ENCODE data around the gene RANBP2.
A peak's percentile ranks its signal among the peaks of the same experiment; 100 is the strongest.

Gene RANBP2

GRCh38 chr2:108778857-108779256 is 59.6 kb downstream of the RANBP2 start:
- no peak for DNase-seq

GRCh38 chr2:108786008-108786353 is 66.7 kb downstream of the RANBP2 start:
- DNase-seq = no peak

DNA sequence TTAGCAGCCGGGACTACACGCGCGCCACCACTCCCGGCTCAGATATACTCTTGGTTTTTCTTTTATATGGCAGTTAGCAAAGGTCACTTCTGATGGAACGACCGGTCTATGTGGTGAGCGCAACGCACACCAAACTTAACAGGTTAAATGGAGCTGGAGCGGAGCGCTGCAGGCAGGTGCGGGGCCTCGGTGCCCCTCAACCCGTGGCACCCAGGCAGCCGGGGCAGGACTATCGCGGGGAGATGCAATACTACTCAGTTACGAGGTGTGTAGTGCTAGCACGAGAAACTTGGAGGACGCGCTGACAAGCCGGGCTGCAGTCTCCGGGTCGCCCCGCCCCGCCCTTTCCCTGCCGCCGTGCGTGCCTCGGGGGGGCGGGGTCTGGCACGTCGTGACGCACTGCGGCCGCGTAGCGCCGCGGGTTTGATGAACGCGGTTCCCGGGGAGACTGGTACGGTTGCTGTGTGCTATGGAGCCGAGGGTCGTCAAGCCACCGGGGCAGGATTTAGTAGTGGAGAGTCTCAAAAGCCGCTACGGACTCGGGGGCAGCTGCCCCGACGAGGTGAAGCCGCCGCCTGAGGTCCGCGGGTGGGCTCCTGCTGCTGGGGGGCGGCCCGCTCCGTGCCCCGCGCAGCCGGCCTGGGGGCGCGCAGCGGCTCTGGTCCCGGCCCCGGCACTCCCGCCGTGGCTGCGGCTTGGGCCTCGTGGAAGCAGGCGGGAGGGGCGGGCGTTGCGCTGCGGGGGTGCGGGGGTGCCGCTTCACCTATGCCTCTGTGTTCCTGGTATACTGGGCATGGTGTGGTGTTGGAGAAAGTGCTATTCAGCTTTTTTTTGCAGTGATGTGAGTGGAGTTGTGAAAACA is 67.3 kb downstream of the RANBP2 start, which contains the start of gene CCDC138:
Gene CCDC138, plus strand, starts transcription at position 418 of the 862 bp plus-strand sequence. Its CDS starts 52 bp downstream, at position 470.
- peak; percentile 97 for DNase-seq

GRCh38 chr2:108787216-108787541 is 67.9 kb downstream of the RANBP2 start:
- DNase-seq = no peak

DNA sequence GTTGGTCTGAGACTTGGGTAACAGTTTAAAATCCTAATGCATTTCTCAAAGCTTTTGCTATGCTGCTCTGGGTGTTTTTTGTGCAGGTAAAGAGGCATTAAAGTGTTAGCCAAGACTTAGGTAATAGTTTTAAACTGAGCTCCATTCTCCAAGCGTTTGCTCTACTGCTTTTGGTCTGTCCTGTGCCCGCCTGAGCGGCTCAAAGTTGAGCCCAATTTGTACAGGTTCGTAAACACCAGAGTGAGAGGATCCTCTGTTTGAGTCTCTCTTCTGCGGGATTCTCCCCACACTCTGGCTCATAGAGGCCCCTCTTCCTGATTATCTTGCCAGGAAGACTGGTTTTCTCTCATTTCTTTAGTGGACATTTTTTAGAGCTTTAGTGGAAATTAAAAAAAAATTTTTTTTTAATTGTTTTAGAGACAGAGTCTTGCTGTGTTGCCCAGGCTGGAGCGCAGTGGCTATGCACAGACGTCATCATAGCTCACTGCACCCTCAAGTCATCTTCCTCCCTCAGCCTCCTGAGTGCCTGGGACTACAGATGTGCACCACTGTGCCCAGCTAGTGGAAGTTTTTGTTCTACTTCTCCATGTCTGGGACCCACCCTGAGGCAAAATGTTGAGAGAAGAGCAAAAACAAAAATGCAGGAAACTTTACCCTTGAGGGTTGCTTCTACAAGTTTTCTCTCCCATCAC is 83.9 kb downstream of the RANBP2 start:
- DNase-seq = no peak

DNA sequence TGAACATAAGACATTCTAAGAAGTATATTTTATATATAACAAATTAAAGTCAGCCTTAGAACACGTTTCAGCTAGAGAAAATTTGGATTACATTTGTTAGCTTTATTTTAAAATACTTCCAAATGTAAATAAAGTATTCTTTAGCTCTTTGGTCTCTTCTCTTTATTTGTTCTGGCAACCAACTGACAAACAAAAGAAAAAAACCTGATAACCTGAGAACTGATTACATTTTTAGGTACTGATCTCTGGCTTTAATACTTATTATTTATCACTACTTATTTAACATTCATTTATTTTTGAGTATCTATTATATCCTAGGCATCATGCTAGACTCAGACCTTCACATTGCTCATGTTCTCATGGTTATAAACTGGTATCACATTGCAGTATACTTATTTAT is 85.8 kb downstream of the RANBP2 start:
- DNase-seq = no peak

DNA sequence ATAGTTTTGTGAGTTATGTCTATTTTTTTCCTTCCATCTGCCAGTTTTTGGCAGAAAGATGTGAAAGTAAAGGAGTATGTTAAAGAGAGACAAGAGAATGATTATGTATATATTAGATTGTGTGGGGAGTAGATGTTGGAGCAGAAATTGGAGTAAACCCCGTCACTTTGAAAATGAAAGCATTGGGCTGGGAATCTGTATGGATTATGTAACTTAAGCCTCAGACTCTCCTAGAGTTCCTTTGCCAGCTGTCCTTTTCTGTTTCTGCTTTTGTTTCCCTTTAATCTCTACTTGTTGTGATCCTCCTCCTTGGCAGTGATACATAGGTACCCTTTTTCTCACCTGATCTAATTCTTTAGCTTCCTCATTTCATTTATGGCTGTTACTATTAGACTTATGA is 86.5 kb downstream of the RANBP2 start:
- DNase-seq = no peak

GRCh38 chr2:108806371-108807113 is 87.3 kb downstream of the RANBP2 start:
- DNase-seq = no peak

GRCh38 chr2:108809936-108810335 is 90.7 kb downstream of the RANBP2 start:
- DNase-seq = no peak

DNA sequence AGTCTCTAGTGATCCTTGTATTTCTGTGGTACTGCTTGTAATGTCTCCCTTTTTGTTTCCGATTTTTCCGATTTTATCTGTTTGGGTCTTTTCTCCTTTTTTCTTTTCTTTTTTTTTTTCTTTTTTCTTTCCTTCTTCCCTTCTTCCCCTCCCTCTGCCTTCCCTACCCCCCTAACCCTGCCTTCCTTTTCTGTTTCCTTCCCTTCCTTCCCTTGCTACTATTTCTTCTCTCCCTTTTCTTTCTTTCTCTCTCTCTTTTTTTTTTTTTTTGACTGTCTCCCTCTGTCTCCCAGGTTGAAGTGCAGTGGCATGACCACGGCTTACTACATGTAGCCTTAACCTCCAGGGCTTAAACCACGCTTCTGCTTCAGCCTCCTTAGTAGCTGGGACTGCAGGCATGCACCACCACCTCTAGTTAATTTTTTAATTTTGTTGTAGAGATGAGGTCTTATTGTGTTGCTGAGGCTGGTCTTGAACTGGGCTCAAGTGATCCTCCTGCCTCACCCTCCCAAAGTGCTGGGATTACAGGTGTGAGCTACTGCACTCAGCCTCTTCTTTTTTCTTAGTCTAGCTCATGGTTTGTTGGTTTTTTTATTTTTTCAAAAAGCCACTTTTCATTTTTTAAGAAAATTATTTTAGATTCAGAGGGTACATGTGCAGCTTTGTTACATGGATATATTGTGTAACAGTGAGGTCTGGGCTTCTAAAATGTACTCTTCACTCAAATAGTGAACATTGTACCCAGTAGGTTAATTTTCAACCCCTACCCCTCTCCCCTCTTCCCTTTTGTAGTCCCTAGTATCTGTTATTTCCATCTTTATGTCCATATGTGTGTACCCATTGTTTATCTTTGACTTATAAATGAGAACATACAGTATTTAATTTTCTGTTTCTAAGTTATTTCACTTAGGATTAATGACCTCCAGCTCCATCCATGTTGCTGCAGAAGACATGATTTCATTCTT is 92.0 kb downstream of the RANBP2 start:
- DNase-seq = no peak

DNA sequence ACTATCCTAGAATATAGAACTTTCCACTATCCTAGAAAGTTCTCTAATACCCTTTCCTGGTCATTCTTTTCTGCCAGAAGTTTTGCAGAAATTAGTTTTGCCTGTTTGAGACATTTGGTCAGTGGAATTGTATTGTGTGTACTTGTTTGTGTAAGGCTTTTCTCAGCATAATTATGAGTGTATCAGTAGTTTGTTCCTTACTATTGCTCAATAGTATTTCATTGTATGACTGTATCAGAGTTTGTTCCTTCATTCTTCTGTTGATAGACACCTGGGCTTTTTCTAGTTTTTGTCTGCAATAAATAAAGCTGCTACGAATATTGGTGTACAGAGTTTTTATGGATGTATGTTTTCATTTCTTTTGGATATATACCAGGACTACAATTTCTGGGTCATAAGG is 94.5 kb downstream of the RANBP2 start:
- DNase-seq = no peak

DNA sequence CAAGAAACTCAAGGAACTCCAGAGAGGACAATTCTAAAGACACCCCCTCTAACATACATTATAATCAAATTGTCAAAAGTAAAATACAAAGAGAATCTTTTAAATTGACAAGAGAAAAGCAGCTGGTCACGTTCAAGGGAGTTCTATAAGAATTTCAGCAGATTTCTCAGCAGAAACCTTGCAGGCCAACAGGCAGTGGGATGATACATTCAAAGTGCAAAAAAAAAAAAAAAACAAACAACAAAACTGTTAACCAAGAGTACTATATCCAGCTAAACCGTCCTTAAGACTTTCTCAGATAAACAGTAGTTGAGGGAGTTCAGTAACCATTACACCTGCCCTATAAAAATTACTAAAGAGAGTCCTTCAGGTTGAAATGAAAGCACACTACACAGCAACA is 101.2 kb downstream of the RANBP2 start:
- peak; percentile 11 for DNase-seq

DNA sequence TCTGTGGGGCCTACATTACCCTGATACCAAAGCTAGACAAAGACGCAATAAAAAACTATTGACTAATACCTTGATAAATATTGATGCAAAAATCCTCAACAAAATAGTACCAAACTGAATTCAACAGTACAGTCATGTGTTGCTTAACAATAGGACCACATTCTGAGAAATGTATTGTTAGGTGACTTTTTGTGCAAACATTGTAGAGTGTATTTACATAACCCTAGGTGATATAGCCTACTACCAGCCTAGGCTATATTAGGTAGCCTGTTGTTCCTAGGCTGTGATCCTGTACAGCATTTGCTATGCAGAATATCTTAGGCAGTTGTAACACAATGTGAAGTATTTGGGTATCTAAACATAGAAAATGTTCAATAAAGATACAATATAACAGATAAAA is 104.0 kb downstream of the RANBP2 start:
- no peak for DNase-seq

DNA sequence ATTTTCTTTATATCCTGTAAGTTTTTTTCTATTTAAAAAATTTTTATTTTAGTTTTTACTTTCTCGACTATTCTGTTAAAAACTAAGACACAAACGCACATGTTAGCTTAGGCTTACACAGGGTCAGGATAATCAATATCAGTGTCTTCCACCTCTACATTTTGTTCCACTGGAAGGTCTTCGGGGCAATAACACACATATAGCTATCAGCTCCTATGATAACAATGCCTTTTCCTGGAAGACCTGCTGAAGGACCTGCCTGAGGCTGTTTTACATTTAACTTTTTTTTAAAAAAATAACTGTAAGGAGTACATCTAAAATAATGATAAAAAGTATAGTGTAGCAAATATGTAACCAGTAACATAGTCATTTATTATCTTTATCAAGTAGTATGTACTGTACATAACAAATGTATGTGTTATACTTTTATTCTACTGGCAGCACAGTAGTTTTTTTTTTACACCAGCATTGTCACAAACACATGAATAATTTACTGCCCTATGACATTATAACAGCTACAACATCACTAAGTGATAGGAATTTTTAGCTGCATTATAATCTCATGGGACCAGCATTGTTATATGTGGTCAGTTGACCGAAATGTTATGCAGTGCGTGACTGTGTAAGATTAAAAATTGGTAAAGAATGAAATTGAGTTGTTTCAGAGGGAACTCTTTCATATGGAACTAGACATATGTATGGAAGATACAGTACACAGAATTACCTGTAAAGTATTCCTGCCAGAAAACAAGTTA is 105.2 kb downstream of the RANBP2 start:
- peak; percentile 35 for DNase-seq

GRCh38 chr2:108825254-108825653 is 106.0 kb downstream of the RANBP2 start:
- DNase-seq = peak; percentile 70

DNA sequence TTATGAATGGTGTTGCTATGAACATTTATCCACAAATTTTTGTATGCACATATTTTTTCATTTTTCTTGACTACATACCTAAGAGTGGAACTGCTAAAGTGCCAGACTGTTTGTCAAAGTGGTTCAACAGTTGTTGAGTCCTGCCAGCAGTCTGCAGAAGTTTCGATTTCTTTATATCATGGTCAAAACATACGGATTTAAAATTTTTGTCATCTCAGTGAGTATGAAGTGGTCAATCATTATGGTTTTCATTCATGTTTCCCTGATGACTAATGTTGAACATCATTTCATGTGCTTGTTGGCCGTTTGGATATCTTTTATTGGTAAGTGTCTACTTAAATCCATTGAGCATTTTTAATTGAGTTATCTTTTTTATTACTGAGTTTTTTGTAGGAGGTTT is 106.5 kb downstream of the RANBP2 start:
- no peak for DNase-seq

GRCh38 chr2:108829578-108830310 is 110.5 kb downstream of the RANBP2 start:
- no peak for DNase-seq

DNA sequence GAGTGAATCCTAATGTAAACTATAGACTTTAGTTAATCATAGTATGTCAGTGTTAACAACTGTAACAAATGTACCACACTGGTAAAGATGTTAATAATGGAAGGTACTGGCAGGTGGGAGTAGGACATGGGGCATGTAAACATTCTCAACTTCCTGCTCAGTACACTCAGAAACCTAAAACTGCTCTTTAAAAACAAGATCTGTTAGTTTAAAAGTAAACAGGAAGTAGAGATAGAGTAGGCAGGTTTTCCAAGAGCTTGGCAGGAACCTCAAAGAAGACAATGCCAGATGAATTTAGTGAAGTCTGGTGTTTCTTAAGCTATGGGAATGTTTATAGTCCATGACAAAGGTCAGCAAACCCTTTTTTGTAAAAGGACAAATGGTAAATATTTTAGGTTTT is 113.9 kb downstream of the RANBP2 start:
- no peak for DNase-seq

DNA sequence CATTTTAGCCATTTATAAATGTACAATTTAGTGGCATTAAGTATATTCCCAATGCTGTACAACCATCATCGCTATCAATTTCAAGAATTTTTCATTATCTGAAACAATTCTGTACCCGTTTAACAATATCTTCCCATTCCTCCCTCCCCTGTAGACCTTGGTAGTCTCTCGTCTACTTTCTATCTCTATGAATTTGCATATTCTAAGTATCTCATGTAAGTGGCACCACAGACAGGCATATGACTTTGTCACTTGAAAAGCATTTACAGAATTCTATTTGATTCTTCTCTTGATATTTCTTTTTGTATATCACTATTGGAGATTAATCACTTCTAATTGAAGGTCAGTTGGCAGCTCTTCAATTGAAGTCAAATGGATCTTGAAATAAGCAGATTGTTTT is 115.3 kb downstream of the RANBP2 start:
- DNase-seq = no peak

DNA sequence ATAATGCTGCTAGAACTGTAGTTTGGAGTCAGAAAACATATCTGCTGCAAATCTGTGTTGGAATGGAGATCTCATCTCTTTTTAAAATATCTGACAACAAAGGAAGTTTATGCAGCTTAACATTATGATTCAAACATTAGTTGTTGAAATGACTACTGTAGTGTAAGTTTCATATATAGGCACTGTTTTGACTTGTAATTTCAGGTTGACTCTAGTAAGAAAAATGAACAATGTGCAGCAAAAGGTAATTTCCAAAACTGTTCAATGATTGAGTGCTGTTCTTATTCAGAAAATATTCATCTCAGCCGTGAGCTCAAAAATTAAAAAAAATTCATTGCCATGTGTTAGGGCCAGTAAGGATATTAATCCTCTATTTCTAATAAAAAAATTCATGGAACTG is 115.8 kb downstream of the RANBP2 start:
- DNase-seq = no peak

All from hematopoietic multipotent progenitor cell treated with erythropoietin and hydrocortisone succinate and interleukin-3 and kit ligand, for 4 days (in vitro differentiated cells).